H1 (cell line): Measurements from ENCODE around the gene CDKN2B-AS1. TPM values are rescaled to one million over a fixed set of nuclear protein-coding genes. Genes with fewer than 3 reads are reported as not detected.

ENCODE experiments used
- BACH1 ChIP-seq: IDR thresholded peaks from 2 replicates; pipeline ENCODE4 v1.6.1; 2012; ENCODE audit warnings: low read length, improper control_type of control experiment
- CEBPB ChIP-seq: IDR thresholded peaks from 2 replicates; pipeline ENCODE4 v1.6.1; 2012; ENCODE audit warnings: low read depth, low read length
- CHD2 ChIP-seq: IDR thresholded peaks from 2 replicates; pipeline ENCODE4 v1.6.1; 2012; ENCODE audit warnings: low read length, improper control_type of control experiment
- CHD7 ChIP-seq: fragments of 300-600 bp; sonication (generic); IDR thresholded peaks from 2 replicates; pipeline ENCODE4 v1.7.1; 2012; ENCODE audit warnings: low read length, moderate library complexity, mild to moderate bottlenecking, inconsistent platforms; ENCODE audit not compliant: insufficient replicate concordance
- CTCF ChIP-seq, 3 experiments: IDR thresholded peaks; 1 replicate in 2 of 3; 2 replicates in 1 of 3; pipeline versions ENCODE4 v1.5.1 to v1.6.1; 2011; ENCODE audit warnings: low read length in 3 of 3, mild to moderate bottlenecking in 3 of 3, inconsistent platforms in 2 of 3, low read depth in 1 of 3, moderate library complexity in 1 of 3; ENCODE audit not compliant: insufficient read depth in 1 of 3; ENCODE audit errors: control extremely low read depth in 1 of 3
- GABPA ChIP-seq: IDR thresholded peaks from 2 replicates; pipeline ENCODE4 v1.6.1; 2011; ENCODE audit warnings: mild to moderate bottlenecking, low read length, moderate library complexity, borderline replicate concordance; ENCODE audit not compliant: insufficient read depth
- KDM4A ChIP-seq: IDR thresholded peaks from one replicate; pipeline ENCODE4 v1.7.1; 2012; ENCODE audit warnings: low read depth, mild to moderate bottlenecking, moderate library complexity, low read length, inconsistent platforms; ENCODE audit not compliant: severe bottlenecking
- RAD21 ChIP-seq, 2 experiments: IDR thresholded peaks in 1 of 2; conservative IDR thresholded peaks in 1 of 2; 2 replicates each; pipeline ENCODE4 v1.6.1; 2011; ENCODE audit warnings: low read depth in 2 of 2, low read length in 2 of 2, improper control_type of control experiment in 1 of 2, inconsistent platforms in 1 of 2, mild to moderate bottlenecking in 1 of 2, moderate library complexity in 1 of 2
- SIN3A ChIP-seq, 2 experiments: IDR thresholded peaks in 1 of 2; conservative IDR thresholded peaks in 1 of 2; 2 replicates each; pipeline ENCODE4 v1.6.1; 2011 to 2012; ENCODE audit warnings: low read length in 2 of 2, improper control_type of control experiment in 1 of 2, low read depth in 1 of 2, mild to moderate bottlenecking in 1 of 2
- polyA plus RNA-seq, 7 experiments: library from polyadenylated mRNA; depleted of rRNA in 3 of 7; stranded (reverse) in 5 of 7; unstranded in 2 of 7; fragments of >200 nt in 5 of 7; fragments of 200-250 nt in 2 of 7; gene quantifications; 1 replicate in 5 of 7; 2 replicates in 1 of 7; 4 replicates in 1 of 7; pipeline versions ENCODE4 v1.2.1 to v1.2.3, GENCODE V29; 2011 to 2013; ENCODE audit warnings: missing spikeins in 2 of 7, mixed read lengths in 2 of 7
- total RNA-seq: library from RNA; stranded (reverse); fragmentation: NEBNext Ultra II Directional; extraction: Animal tissue kit (Norgen Biotek cat#: 25700); gene quantifications from 2 replicates; pipeline ENCODE4 v1.2.1, GENCODE V29; 2021

CDKN2B-AS1 gene
- total and polyA plus RNA-seq, 2 of the 8 experiments (the other 6 are each of a cell fraction or from before 2014, with no cell fraction given), result not detected

- TF ChIP-seq CHD7 (no peak), CTCF (IDR thresholded peaks at IDR 0.05; ENCODE audit: control extremely low read depth in 1 of 3, insufficient read depth in 1 of 3, low read depth in 1 of 3, low read length in 3 of 3) (no peak), KDM4A (no peak), CHD2 (no peak), BACH1 (no peak), GABPA (no peak), CEBPB (no peak), RAD21 (IDR thresholded peaks at IDR 0.05 in 1 of 2, conservative IDR thresholded peaks at IDR 0.05 in 1 of 2; ENCODE audit: low read depth in 2 of 2, low read length in 2 of 2) (no peak), SIN3A (conservative IDR thresholded peaks at IDR 0.05 in 1 of 2, IDR thresholded peaks at IDR 0.05 in 1 of 2; ENCODE audit: low read depth in 1 of 2, low read length in 2 of 2) (no peak)
- TF ChIP-seq, all 59 proteins: peak for 0
Measured at GRCh38 chr9:22002038-22002437, 7.4 kb downstream of the CDKN2B-AS1 start (continued).
